DOHH2 (cell line): ENCODE results near the gene SHD.

Experiments
- H3F3A ChIP-seq: fragments of 200-600 bp; sonication (generic), shearing (Covaris generic); 2 replicates; pipeline ENCODE4 v1.6.0; 2016; ENCODE audit warnings: antibody characterized with exemption, mild to moderate bottlenecking; ENCODE audit not compliant: control insufficient read depth, insufficient read depth
- H3K27ac ChIP-seq: fragments of 200-600 bp; sonication (generic); 2 replicates; pipeline ENCODE4 v1.5.1; 2014; ENCODE audit warnings: low read depth, mild to moderate bottlenecking, low read length, moderate library complexity
- H3K27me3 ChIP-seq: fragments of 200-600 bp; sonication (generic); 2 replicates; pipeline ENCODE4 v1.6.1; 2014; ENCODE audit warnings: mild to moderate bottlenecking, low read length, mixed read lengths; ENCODE audit not compliant: control insufficient read depth
- H3K36me3 ChIP-seq: fragments of 200-600 bp; sonication (generic); 2 replicates; pipeline ENCODE4 v1.6.1; 2014; ENCODE audit warnings: mild to moderate bottlenecking, low read length, moderate library complexity, mixed read lengths; ENCODE audit not compliant: control insufficient read depth
- H3K4me1 ChIP-seq: fragments of 200-600 bp; sonication (generic); 2 replicates; pipeline ENCODE4 v1.6.1; 2014; ENCODE audit warnings: mild to moderate bottlenecking, low read length, mixed read lengths; ENCODE audit not compliant: control insufficient read depth
- H3K4me2 ChIP-seq: fragments of 200-600 bp; sonication (generic); 2 replicates; pipeline ENCODE4 v1.6.0; 2014; ENCODE audit warnings: mild to moderate bottlenecking, low read length, moderate library complexity
- H3K4me3 ChIP-seq: fragments of 200-600 bp; sonication (generic); 2 replicates; pipeline ENCODE4 v1.5.1; 2014; ENCODE audit warnings: mild to moderate bottlenecking, low read length, mixed read lengths
- H3K79me2 ChIP-seq: fragments of 200-600 bp; sonication (generic); 2 replicates; pipeline ENCODE4 v1.6.1; 2014; ENCODE audit warnings: mild to moderate bottlenecking, low read length, mixed read lengths; ENCODE audit not compliant: control insufficient read depth
- H3K9me2 ChIP-seq: fragments of 200-600 bp; sonication (generic); replicated peaks from 2 replicates; pipeline ENCODE4 v1.6.1; 2014; ENCODE audit warnings: mild to moderate bottlenecking, low read length, mixed read lengths; ENCODE audit not compliant: control insufficient read depth
- H3K9me3 ChIP-seq: fragments of 200-600 bp; sonication (generic); 2 replicates; pipeline ENCODE4 v1.6.1; 2014; ENCODE audit warnings: antibody characterized with exemption, low read length, mixed read lengths; ENCODE audit not compliant: control insufficient read depth, insufficient read depth
- H4K20me1 ChIP-seq: fragments of 200-600 bp; sonication (generic); 2 replicates; pipeline ENCODE4 v1.6.0; 2014; ENCODE audit warnings: low read depth, mild to moderate bottlenecking, antibody characterized with exemption, low read length, moderate library complexity; ENCODE audit not compliant: control insufficient read depth, insufficient read depth
- CTCF ChIP-seq: fragments of 200-600 bp; sonication (generic); IDR thresholded peaks from one replicate; pipeline ENCODE4 v1.5.1; 2014; ENCODE audit warnings: antibody characterized with exemption, mild to moderate bottlenecking, low read depth, low read length; ENCODE audit not compliant: poor library complexity, severe bottlenecking
- EZH2phosphoT487 ChIP-seq: fragments of 200-600 bp; sonication (generic); IDR thresholded peaks from 2 replicates; pipeline ENCODE4 v1.6.1; 2017; ENCODE audit warnings: borderline replicate concordance, mild to moderate bottlenecking, antibody characterized with exemption, low read length, moderate library complexity, mixed read lengths

SHD gene

GRCh38 chr19:4320419-4320818 lies 41.4 kb downstream of the SHD start:
- TF ChIP-seq CTCF, result no peak
- no peak for TF ChIP-seq EZH2phosphoT487
- no peaks in the 10 kb centered on the region for H3K4me1 ChIP-seq
- no peaks in the 10 kb centered on the region for H3K36me3 ChIP-seq
- H3K4me3 ChIP-seq, result no peak overlapping the region
- no peak overlapping the region for H3K4me2 ChIP-seq
- H3K9me2 ChIP-seq, result no peaks in the 10 kb centered on the region
- no peaks in the 10 kb centered on the region for H3F3A ChIP-seq
- no peaks in the 10 kb centered on the region for H3K27me3 ChIP-seq
- no peaks in the 10 kb centered on the region for H3K79me2 ChIP-seq
- no peak overlapping the region for H3K27ac ChIP-seq
- peaks cover 14% of the 10 kb centered on the region; the same call in 1 of the 2 replicates for H3K9me3 ChIP-seq
- H4K20me1 ChIP-seq, result no peaks in the 10 kb centered on the region

- Histone ChIP-seq H3K27me3 (no peaks in the 10 kb centered on the region), H4K20me1 (no peaks in the 10 kb centered on the region), H3K4me1 (no peaks in the 10 kb centered on the region), H3F3A (no peaks in the 10 kb centered on the region), H3K79me2 (no peaks in the 10 kb centered on the region), H3K27ac (no peak overlapping the region), H3K36me3 (no peaks in the 10 kb centered on the region), H3K9me2 (no peaks in the 10 kb centered on the region), H3K4me2 (no peak overlapping the region), H3K9me3 (peaks cover 14% of the 10 kb centered on the region; the same call in 1 of the 2 replicates), H3K4me3 (no peak overlapping the region)
- TF ChIP-seq EZH2phosphoT487 (no peak), CTCF (no peak)
Observed at GRCh38 chr19:4322942-4323665, 44.0 kb downstream of the SHD start.

GRCh38 chr19:4323692-4324091 lies 44.6 kb downstream of the SHD start:
- Histone ChIP-seq H3F3A (no peaks in the 10 kb centered on the region), H3K4me3 (no peak overlapping the region), H3K9me2 (no peaks in the 10 kb centered on the region), H3K4me2 (no peak overlapping the region), H3K27ac (no peak overlapping the region), H3K9me3 (peaks cover 14% of the 10 kb centered on the region; the same call in 1 of the 2 replicates), H3K79me2 (no peaks in the 10 kb centered on the region), H4K20me1 (no peaks in the 10 kb centered on the region), H3K36me3 (no peaks in the 10 kb centered on the region), H3K4me1 (no peaks in the 10 kb centered on the region), H3K27me3 (no peaks in the 10 kb centered on the region)
- no peak for TF ChIP-seq EZH2phosphoT487
- TF ChIP-seq CTCF, result no peak
